ENCODE measurements around the gene UACA.
"Not testable (repeated sequence)": the region's sequence is repeated elsewhere in the genome, so short reads cannot be mapped to it uniquely, and the experiment has no call there.

Gene UACA

DNA sequence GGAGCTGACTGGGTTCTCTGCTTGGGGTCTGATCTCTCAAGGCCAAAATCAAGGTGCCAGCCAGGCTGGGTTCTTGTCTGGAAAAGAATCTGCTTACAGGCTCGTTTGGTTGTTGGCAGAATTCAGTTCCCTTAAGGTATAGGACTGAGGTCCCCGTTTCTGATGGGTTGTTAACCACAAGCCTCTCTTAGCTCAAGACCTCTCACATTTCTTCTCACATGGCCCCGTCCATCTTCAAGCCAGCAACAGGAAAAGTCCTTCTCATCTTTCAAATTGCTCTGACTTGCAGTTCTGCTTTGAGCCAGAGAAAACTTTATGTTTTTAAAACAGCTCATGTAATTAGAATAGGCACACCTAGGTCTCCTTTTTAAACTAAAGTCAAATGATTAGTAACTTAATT lies 20.4 kb downstream of the UACA start:
- FAIRE-seq, result no peak
- TF ChIP-seq POLR2A (IDR thresholded peaks at IDR 0.05; ENCODE audit: low read depth, low read length) (no peak), TAF1 (IDR thresholded peaks at IDR 0.05; ENCODE audit: low read depth, low read length) (no peak), POLR2AphosphoS5 (IDR thresholded peaks at IDR 0.05; ENCODE audit: low read depth, low read length) (no peak), PAX5 (IDR thresholded peaks at IDR 0.05; ENCODE audit: insufficient read depth, low read length, severe bottlenecking) (no peak), POU2F2 (IDR thresholded peaks at IDR 0.05; ENCODE audit: low read depth, low read length) (no peak), SPI1 (IDR thresholded peaks at IDR 0.05; ENCODE audit: low read depth, low read length) (no peak)
- no peak for DNase-seq (ENCODE audit: insufficient read length, low spot score)

DNA sequence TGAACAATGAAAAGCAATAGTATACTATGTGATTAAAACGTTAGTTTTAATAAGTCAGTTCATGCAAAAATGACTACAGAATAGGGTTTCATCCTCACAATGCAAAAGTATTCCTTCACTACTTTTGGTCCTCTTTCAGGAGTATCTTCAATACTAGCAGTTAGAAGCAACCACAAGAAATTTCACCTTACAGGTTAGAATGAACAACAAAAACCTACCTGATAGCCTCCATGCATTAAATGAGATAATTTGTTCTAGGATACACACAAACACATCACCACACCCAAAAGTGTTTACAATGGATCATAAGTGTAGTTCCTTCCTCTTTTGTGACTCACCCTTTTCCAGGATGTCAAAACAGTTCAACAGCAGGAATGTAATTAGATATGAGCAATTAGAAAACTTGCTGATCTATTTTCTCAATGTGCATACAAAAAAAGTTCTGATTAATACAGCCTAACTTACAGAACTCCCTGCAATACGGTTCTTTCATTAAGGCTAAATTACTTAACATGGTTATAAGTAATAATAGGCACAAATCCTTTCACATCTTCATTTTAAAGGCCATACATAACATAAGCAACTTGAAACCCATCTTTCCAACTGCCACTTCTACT lies 21.6 kb downstream of the UACA start:
- TF ChIP-seq POLR2AphosphoS5 (IDR thresholded peaks at IDR 0.05; ENCODE audit: low read depth, low read length), result no peak
- no peak for TF ChIP-seq PAX5 (IDR thresholded peaks at IDR 0.05; ENCODE audit: insufficient read depth, low read length, severe bottlenecking)
- no peak for TF ChIP-seq POU2F2 (IDR thresholded peaks at IDR 0.05; ENCODE audit: low read depth, low read length)
- TF ChIP-seq SPI1 (IDR thresholded peaks at IDR 0.05; ENCODE audit: low read depth, low read length), result no peak
- TF ChIP-seq POLR2A (IDR thresholded peaks at IDR 0.05; ENCODE audit: low read depth, low read length), result no peak
- no peak for TF ChIP-seq TAF1 (IDR thresholded peaks at IDR 0.05; ENCODE audit: low read depth, low read length)
- no peak for FAIRE-seq

DNA sequence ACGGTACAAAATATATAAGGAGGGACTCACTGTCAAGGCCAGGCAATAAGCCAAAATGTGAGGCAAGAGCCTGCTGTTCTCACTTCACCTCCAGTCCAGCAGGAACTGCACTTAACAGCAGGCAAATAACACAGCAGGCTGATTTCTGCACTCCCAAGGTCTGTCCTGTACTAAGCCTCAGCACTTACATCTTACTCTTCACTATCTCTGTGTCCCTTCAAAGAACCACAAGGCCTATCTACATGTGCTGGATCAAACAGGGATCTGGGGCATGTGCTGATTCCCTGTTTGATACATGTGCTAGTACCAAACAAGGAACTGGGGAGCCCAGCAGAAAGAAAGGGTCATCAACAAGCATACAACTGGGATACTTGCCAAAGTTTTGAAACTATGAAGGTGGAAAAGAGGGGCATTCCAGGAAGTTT lies 22.2 kb downstream of the UACA start:
- DNase-seq (ENCODE audit: insufficient read length, low spot score), result no peak
- FAIRE-seq, result no peak
- TF ChIP-seq SPI1 (IDR thresholded peaks at IDR 0.05; ENCODE audit: low read depth, low read length), result no peak
- TF ChIP-seq TAF1 (IDR thresholded peaks at IDR 0.05; ENCODE audit: low read depth, low read length), result no peak
- TF ChIP-seq POLR2A (IDR thresholded peaks at IDR 0.05; ENCODE audit: low read depth, low read length), result no peak
- no peak for TF ChIP-seq PAX5 (IDR thresholded peaks at IDR 0.05; ENCODE audit: insufficient read depth, low read length, severe bottlenecking)
- no peak for TF ChIP-seq POLR2AphosphoS5 (IDR thresholded peaks at IDR 0.05; ENCODE audit: low read depth, low read length)
- no peak for TF ChIP-seq POU2F2 (IDR thresholded peaks at IDR 0.05; ENCODE audit: low read depth, low read length)

More for the DNA sequence above, 21.6 kb downstream of the UACA start:
- DNase-seq (ENCODE audit: insufficient read length, low spot score), result no peak

DNA sequence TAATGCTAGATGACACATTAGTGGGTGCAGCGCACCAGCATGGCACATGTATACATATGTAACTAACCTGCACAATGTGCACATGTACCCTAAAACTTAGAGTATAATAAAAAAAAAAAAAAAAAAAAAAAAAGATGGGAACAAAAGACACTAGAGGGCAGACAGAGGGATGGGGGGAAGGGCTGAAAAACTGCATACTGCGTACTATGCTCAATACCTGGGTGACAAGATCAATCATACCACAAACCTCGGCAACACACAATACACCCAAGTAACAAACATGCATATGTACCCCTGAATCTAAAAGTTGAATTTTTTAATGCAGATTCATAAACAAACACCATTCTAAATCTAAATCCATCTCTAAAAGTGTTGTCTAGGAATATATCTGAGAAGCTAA lies 28.3 kb downstream of the UACA start:
- FAIRE-seq; DNase-seq (ENCODE audit: insufficient read length, low spot score): not testable (repeated sequence)

DNA sequence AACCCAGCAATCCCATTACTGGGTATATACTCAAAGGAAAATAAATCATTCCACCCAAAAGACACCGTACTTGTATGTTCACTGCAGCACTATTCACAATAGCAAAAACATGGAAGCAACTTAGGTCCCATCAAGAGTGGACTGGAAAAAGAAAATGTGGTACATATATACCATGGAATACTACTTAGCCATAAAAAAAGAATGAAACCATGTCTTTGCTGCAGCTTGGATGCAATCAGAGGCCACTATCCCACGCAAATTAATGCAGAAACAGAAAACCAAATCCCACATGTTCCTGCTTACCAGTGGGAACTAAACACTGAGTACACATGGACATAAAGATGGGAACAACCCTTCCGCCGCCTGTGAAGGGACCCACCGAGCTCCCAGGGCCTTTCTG lies 34.2 kb downstream of the UACA start:
- FAIRE-seq (no peak), DNase-seq (ENCODE audit: insufficient read length, low spot score) (no peak)
- no peak for TF ChIP-seq POU2F2 (IDR thresholded peaks at IDR 0.05; ENCODE audit: low read depth, low read length)
- no peak for TF ChIP-seq TAF1 (IDR thresholded peaks at IDR 0.05; ENCODE audit: low read depth, low read length)
- TF ChIP-seq POLR2AphosphoS5 (IDR thresholded peaks at IDR 0.05; ENCODE audit: low read depth, low read length), result no peak
- TF ChIP-seq POLR2A (IDR thresholded peaks at IDR 0.05; ENCODE audit: low read depth, low read length), result no peak
- no peak for TF ChIP-seq SPI1 (IDR thresholded peaks at IDR 0.05; ENCODE audit: low read depth, low read length)
- TF ChIP-seq PAX5 (IDR thresholded peaks at IDR 0.05; ENCODE audit: insufficient read depth, low read length, severe bottlenecking), result no peak

DNA sequence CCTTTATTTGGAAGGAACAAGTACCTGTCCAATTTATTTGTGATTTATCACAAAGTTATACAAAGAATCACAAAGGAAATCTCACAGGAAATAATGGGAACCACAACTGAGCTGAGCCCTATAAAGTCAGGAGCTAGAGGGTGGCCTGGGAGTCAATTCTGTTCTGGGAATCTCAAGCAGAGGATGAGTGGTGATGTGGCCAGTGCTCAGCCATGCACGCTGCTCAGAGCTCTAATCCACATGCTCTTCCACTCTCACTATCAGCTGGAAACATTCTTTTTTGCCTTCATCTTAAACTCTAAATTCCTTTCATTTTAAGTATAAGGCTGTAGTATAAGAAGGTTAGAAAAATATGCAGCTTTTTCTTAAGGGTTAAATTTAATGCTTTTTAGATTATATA lies 36.6 kb downstream of the UACA start:
- DNase-seq (ENCODE audit: insufficient read length, low spot score) (no peak), FAIRE-seq (no peak)

DNA sequence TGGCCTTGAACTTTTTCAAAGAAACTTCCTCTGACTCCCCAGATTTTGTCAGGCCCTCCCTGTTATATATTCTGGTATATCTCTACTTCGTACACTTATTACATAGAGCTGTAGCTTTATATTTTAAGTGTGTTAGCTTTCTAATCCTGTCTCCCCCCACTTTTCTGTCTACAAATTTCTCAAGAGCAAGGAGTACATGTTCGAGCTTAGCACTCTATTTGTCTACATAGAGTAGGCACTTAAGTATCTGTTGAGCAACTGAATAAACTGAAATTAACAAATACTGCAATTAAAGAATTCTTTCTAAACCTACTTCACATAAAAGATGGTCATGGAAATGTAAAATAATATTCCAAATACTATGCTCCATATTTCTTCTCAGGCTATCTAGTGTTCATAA lies 39.4 kb downstream of the UACA start:
- FAIRE-seq (no peak), DNase-seq (ENCODE audit: insufficient read length, low spot score) (no peak)
- TF ChIP-seq POLR2AphosphoS5 (IDR thresholded peaks at IDR 0.05; ENCODE audit: low read depth, low read length), result no peak
- no peak for TF ChIP-seq PAX5 (IDR thresholded peaks at IDR 0.05; ENCODE audit: insufficient read depth, low read length, severe bottlenecking)
- no peak for TF ChIP-seq SPI1 (IDR thresholded peaks at IDR 0.05; ENCODE audit: low read depth, low read length)
- no peak for TF ChIP-seq TAF1 (IDR thresholded peaks at IDR 0.05; ENCODE audit: low read depth, low read length)

More for the DNA sequence above, 36.6 kb downstream of the UACA start:
- TF ChIP-seq POLR2A (IDR thresholded peaks at IDR 0.05; ENCODE audit: low read depth, low read length) (no peak), PAX5 (IDR thresholded peaks at IDR 0.05; ENCODE audit: insufficient read depth, low read length, severe bottlenecking) (no peak), POU2F2 (IDR thresholded peaks at IDR 0.05; ENCODE audit: low read depth, low read length) (no peak), SPI1 (IDR thresholded peaks at IDR 0.05; ENCODE audit: low read depth, low read length) (no peak), TAF1 (IDR thresholded peaks at IDR 0.05; ENCODE audit: low read depth, low read length) (no peak), POLR2AphosphoS5 (IDR thresholded peaks at IDR 0.05; ENCODE audit: low read depth, low read length) (no peak)

DNA sequence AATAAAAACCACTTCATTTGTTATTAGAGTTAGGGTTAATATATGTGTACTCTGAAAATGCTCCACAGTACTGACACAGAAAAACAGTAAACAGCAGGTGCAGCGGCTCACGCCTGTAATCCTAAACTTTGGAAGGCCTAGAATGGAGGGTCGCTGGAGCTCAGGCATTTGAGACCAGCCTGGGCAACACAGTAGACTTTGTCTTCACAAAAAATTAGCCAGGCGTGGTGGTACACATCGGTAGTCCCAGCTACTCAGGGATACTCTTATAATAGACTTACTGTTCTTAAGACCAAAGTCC lies 40.3 kb downstream of the UACA start:
- DNase-seq (ENCODE audit: insufficient read length, low spot score) (no peak), FAIRE-seq (no peak)
- no peak for TF ChIP-seq SPI1 (IDR thresholded peaks at IDR 0.05; ENCODE audit: low read depth, low read length)
- no peak for TF ChIP-seq POLR2A (IDR thresholded peaks at IDR 0.05; ENCODE audit: low read depth, low read length)
- TF ChIP-seq POLR2AphosphoS5 (IDR thresholded peaks at IDR 0.05; ENCODE audit: low read depth, low read length), result no peak
- TF ChIP-seq POU2F2 (IDR thresholded peaks at IDR 0.05; ENCODE audit: low read depth, low read length), result no peak
- TF ChIP-seq PAX5 (IDR thresholded peaks at IDR 0.05; ENCODE audit: insufficient read depth, low read length, severe bottlenecking), result no peak
- no peak for TF ChIP-seq TAF1 (IDR thresholded peaks at IDR 0.05; ENCODE audit: low read depth, low read length)

DNA sequence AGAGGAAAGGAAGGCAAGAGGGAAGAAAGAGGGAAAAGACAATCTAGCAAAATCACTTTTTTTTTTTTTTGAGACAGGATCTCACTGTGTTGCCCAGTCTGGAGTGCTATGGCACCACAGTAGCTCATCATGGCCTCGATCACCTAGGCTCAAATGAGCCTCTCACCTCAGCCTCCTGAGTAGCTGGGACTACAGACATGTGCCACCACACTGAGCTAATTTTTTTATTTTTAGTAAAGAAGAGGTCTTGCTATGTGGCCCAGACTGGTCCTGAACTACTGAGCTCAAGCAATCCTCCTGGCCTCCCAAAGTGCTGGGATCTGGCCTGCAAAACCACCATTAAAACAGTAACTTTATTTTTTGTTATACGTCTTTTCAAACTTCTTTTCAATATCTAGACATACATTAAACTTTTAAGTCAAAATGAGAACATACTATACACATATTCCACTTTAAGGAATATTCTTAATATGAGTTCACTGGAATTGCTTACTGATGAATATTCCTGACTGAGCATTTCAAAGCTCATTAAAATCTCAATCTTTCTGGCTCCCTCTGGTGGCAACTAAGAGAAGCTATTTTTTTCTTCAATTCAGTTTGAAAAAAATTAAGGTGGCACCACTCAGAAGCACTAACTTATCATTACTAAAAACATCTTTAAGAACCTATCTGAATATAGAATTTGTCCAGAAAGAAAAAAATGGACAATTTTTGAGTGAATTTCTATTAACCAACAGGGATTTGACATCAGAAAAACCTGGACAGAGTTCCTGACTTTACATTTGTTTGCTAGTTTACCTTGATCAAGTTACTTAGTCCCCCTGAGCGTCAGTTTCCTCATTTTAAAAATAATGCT lies 40.9 kb downstream of the UACA start:
- DNase-seq (ENCODE audit: insufficient read length, low spot score), result peak; percentile 11
- TF ChIP-seq TAF1 (IDR thresholded peaks at IDR 0.05; ENCODE audit: low read depth, low read length) (no peak), POLR2A (IDR thresholded peaks at IDR 0.05; ENCODE audit: low read depth, low read length) (no peak), POLR2AphosphoS5 (IDR thresholded peaks at IDR 0.05; ENCODE audit: low read depth, low read length) (no peak), POU2F2 (IDR thresholded peaks at IDR 0.05; ENCODE audit: low read depth, low read length) (no peak), PAX5 (IDR thresholded peaks at IDR 0.05; ENCODE audit: insufficient read depth, low read length, severe bottlenecking) (no peak), SPI1 (IDR thresholded peaks at IDR 0.05; ENCODE audit: low read depth, low read length) (no peak)
- no peak for FAIRE-seq

All from GM12891 (cell line).